HG02840 (cell line): ENCODE data around the gene FNBP1L.

Experiments
- ATAC-seq: cut with Tn5 transposase; IDR thresholded peaks from one replicate; pipeline ENCODE4 v1.9.1; 2021; ENCODE audit warnings: mild to moderate bottlenecking, moderate library complexity, moderate number of reproducible peaks; ENCODE audit not compliant: unreplicated experiment, low FRiP score

The FNBP1L gene

DNA sequence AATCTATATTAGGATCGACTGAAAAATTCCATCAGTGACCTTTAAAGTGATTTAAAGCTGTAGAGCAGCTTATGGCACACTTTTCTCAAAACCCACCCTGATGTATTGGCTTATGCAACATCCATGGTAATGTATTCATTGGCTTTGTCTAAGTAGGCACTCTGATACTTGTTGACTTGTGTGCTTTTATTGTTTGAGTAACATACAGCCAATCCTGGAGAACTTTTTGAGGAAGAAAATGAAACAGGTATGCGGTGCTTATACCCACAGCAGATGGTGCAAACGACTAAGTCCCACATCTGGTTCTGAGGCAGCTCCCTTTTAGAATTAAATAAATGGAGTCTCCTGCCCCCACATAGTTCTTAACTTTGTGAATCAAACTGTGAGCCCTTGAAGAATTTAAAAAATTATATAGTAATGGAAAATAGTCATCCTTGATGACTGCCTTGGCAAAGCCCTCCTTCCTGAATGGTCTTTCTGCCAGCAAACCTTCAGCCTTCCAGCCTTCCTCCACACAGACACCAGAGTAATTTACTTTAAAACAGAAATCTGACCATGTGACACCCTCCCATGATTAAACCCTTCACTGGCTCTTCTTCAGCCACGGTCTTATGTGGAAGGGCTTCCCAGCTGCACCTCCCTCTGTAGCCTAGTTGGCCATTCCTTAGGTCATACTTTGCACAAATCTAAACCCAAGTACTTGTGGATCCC lies 117.7 kb downstream of the FNBP1L start:
- ATAC-seq, result no peak

GRCh38 chr1:93566227-93566626 lies 118.3 kb downstream of the FNBP1L start:
- ATAC-seq, result no peak

DNA sequence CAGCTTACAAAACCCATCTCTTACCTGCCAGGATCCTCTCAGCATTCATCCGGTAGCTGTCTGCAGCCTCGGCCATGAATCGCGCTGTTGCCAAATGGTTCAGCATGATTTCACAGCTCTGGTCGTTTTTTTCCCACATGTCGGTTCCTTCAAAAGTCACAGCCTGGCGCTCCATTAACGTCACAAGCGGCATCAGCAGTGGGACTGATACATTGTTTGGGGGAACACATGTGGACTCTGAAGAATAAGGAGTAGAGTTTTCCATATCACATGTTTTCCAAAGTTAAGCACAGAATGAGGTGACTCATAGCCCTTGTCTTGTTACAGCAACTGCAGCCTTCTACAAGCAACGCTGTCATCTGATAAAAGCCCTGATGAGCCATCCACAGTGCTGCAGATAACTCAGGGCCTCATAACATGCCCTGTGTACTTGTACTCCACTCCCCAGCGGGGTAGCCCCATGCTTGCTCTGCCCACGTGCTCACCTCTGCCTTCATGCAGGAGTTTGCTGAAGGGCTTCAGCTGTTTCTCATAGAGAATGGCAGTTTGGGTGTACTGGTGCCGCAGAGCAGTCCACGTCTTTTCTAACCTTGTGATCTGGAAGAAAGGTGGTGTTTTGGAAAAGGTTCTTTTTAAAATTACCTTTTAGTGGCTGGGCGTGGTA lies 119.5 kb downstream of the FNBP1L start:
- ATAC-seq, result no peak

GRCh38 chr1:93569489-93569888 lies 121.6 kb downstream of the FNBP1L start:
- no peak for ATAC-seq

DNA sequence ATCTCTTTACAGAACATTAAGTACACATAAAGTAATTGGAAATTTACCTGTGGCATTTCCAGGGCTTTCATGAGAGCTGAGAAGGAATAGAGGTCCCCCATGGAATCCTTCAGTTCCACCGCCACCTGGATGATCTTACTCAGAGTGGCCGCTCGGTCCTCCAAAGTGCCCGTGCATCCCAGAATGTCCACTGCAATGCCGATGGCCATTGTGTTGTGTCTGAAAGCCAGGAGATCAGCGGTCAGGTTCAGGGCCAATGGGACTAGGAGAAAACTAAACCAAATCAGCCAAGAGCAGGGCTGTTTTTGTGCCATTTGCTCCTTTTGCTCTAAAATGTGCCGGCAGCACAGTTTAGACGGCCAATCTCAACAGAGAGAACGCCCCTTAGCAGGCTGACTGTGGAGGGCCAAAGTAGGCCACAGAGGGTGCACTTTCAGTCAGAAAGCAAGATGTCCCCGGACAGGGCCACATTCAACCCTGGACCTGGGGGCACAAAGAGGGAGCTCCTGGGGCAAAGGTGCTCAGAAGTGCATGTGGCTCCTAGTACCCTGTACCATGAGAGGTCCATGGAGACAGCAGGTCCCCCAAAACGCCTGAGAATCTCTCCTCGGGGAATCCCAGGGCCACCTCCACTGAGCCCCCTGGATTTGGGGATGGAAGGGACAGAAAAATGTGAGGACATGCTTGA lies 123.8 kb downstream of the FNBP1L start:
- no peak for ATAC-seq

GRCh38 chr1:93573940-93574469 lies 126.1 kb downstream of the FNBP1L start:
- no peak for ATAC-seq

- ATAC-seq, result no peak
Measured at GRCh38 chr1:93574511-93574910, 126.6 kb downstream of the FNBP1L start.

GRCh38 chr1:93574991-93575390 lies 127.1 kb downstream of the FNBP1L start:
- ATAC-seq, result no peak

DNA sequence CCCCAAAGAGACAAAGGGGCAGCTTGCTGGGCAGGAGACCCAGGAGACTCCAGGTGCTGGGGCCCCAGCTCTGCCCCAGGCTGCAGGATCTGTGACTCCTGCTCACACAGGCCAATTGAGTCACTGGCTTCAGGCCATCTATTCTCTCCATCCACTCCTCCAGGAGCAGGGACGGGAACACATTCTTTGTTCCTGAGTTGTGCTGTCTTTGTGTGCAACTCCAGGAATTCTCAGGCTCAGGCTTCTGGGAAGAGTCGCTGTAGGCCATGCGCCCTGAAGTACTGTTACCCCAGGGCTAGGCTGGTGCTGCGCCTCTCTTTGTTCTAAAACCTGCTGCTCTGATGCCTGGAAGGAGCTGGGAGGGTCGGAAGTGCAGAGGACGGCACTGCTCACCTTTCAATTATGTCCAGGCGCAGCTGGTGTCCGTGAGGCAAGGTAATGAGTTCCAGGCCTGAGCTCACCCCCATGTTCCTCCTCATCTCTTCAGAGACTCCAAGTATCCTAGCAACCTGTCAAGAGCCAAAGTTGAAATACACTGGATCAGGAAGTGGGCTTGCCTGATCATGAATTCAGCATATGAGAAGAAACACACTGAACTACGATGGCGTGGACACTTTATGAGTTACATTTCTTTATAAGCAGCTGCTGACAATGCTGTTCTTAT lies 127.8 kb downstream of the FNBP1L start:
- ATAC-seq, result no peak

GRCh38 chr1:93576346-93576745 lies 128.4 kb downstream of the FNBP1L start:
- ATAC-seq, result no peak

DNA sequence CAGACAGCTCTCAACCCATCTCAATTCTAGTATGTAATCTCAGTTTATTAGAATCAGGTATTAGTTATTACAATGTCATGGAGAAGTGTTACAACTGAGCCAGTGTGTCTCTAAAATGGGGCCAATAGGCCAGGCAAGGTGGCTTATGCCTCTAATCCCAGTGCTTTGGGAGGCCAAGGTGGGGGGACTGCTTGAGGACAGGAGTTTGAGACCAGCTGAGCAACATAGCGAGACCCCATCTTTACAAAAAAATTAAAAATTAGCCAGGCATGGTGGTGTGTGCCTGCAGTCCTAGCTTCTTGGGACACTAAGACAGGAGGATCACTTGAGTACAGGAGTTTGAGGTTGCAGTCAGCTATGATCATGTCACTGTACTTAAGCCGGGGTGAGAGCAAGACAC lies 128.8 kb downstream of the FNBP1L start:
- ATAC-seq, result no peak

DNA sequence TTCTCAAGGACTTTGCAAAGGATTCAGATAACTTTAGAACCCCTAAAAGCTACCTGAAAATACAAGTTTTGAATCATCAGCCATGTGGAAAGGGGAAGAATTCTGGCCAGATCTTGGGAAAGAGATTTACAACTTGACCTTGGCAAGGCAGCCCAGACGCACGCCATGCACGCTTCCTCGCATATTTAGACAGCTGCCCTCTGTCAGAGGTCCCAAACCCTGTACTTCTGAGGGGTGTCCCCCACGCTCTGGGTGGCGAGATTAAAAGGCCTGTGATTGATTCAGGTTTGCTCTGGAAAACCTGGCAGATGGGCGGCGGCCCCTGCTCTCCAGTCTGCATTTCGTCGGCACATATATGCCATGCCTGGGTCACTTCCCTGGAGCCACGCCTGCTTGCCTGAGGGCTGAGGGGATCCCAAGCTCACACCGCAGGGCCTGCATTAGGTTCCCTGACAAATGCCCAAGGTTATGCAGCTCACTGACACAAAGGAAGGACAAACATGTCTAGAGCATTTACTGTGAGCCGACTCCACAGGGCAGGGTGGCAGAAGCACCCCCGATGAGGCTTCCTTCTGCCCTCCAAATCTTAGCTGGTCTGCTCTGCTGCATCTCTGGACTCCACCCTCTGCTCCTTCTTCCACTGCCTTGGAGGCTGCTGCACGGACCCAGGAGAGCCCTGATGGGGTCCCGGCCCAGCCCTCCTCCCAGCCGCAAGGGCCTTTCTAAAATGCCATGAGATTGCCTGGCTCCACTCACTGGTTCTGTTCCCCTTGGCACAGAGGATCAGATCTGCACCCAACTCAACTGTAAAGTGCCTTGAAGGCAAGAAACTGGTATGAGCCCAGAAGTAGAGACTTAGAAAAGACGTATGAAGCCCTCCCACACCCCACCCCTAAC lies 129.9 kb downstream of the FNBP1L start:
- ATAC-seq, result no peak

- no peak for ATAC-seq
Measured at GRCh38 chr1:93578433-93578830, 130.5 kb downstream of the FNBP1L start.

DNA sequence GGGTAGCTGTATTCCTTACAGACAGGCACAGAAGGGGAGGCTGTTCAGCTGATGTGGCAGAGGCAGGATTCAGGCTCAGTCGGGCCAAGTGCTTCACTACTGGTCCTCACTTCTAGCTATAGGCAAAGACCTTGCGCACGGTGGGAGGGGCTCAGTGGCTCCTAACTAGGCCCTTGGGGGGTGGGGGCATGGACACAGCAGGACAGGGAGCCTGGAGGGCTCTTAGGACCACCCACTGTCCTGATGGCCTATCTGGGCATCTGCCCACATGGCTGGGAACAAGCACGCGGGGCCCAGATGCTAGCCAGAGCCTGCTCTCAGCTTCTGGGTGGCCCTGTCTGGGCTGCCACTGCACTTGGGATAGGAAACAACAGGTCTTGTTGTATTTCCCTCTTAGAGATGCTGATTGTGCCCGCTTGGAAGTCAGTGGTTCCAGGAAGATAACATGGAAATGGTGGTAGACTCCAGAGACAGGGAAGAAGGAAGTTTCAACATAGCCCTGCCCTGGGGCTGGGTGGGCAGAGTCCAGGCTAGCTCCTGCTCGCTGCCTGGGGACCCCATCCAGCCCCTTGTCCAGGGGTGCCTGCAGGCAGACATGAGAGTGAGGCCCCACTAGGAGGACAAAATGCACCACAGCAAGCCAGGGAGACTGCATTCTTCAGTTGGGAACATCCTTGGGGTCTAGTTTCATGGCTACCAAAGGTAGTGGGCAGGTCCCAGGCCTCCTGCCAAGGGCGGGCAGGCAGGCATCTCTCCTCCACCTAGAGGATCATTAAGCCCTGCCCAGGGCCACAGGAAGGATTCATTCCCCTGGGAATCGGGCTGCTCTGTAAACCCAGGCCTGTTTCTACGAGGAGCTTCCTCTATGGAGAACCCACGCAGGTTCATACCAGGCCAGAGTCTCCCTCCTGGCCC lies 131.2 kb downstream of the FNBP1L start:
- no peak for ATAC-seq

DNA sequence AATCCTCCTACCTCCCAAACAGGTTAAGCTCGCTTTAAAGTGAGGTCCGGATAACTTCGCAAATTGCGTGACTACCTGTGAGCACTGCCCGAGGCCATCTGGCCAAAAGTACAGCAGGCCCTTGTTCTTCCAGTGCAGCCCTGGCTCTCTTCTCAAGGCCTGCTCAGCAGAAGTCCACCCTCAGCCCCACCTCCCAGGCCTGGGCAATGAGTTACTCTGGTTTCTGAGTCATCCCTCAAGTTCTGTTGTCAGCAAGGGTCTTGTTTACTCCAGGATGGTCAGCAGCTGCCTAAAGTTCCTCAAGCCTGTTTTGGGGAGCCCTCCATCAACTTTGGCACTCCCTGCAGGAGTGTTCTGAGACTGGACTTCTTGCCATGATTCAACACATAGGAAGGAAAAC lies 132.0 kb downstream of the FNBP1L start:
- no peak for ATAC-seq

- ATAC-seq, result no peak
Measured at GRCh38 chr1:93581917-93582850, 134.3 kb downstream of the FNBP1L start.

- ATAC-seq, result no peak
Measured at GRCh38 chr1:93584261-93585003, 136.5 kb downstream of the FNBP1L start.
